RWPE1 (cell line): Measurements from ENCODE around the gene BRME1.

Experiments
- CTCF ChIA-PET: fragments of 350-600 bp; sonication (Branson Sonifier 250); formaldehyde crosslinking; extraction: SDS; loops from one replicate; lab custom pipeline; 2021; lab: Yijun Ruan, JAX
- POLR2A ChIA-PET: fragments of 400-600 bp; formaldehyde crosslinking; extraction: SDS; loops from one replicate; lab custom pipeline; 2020; ENCODE audit warnings: antibody characterized with exemption; ENCODE audit not compliant: low non-redundant PET; lab: Yijun Ruan, JAX
- DNase-seq: peaks from one replicate; pipeline ENCODE4 v3.0.0; 2012; ENCODE audit warnings: low spot score
- H3K27ac ChIP-seq: fragments of 450-650 bp; 2 replicates; pipeline ENCODE4 v1.5.1; 2017
- TF ChIP-seq, protein P1 (sequence below): fragments of 450-650 bp; conservative IDR thresholded peaks from 2 replicates; pipeline ENCODE4 v1.5.1; 2017; ENCODE audit warnings: low read depth, mild to moderate bottlenecking

The BRME1 gene

DNA sequence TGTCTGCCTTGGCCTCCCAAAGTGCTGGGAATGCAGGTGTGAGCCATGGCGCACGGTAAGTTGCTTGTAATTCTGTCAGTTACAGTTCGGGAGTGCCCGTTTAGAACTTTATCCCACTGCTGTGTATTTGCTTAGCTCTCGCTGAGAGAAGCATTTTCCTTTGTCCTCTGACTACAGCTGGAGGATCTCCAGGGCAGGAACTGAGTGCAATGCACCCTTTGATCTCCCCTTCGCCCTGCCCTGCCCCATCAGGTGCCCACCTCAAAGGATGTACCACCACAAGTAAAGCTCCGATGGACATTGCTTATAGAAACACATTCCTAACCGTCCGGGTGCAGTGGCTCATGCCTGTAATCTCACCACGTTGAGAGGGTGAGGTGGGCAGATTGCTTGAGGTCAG is 6.5 kb downstream of the BRME1 start:
- H3K27ac ChIP-seq = no peak overlapping the region
- ChIA-PET POLR2A (no interaction called here), CTCF (interaction anchor here (0.6 to 0.8 kb wide), 3 partner anchors 18 to 501 kb away, joined by 3 to 8 read pairs (median 3); no protein-coding TSS in a partner anchor)
- TF ChIP-seq, protein P1, sequence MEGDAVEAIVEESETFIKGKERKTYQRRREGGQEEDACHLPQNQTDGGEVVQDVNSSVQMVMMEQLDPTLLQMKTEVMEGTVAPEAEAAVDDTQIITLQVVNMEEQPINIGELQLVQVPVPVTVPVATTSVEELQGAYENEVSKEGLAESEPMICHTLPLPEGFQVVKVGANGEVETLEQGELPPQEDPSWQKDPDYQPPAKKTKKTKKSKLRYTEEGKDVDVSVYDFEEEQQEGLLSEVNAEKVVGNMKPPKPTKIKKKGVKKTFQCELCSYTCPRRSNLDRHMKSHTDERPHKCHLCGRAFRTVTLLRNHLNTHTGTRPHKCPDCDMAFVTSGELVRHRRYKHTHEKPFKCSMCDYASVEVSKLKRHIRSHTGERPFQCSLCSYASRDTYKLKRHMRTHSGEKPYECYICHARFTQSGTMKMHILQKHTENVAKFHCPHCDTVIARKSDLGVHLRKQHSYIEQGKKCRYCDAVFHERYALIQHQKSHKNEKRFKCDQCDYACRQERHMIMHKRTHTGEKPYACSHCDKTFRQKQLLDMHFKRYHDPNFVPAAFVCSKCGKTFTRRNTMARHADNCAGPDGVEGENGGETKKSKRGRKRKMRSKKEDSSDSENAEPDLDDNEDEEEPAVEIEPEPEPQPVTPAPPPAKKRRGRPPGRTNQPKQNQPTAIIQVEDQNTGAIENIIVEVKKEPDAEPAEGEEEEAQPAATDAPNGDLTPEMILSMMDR = no peak
- no peak for DNase-seq

DNA sequence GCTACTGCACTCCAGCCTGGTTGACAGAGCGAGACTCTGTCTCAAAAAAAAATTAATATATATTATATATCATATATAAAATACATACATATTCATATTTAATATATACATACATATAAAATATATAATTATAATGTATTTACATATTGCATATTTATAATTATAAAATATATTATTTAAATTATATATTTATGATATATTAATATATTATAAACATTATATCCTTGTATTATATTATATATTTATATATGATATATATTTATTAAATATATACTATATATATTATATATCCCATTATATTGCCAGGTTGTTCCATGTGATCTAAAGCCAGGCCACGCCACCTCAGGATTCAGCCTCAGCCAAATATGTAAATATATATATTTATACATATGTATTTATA is 9.7 kb downstream of the BRME1 start:
- ChIA-PET POLR2A (no interaction called here), CTCF (no interaction called here)
- TF ChIP-seq, protein P1 = no peak
- no peak for DNase-seq
- no peak overlapping the region for H3K27ac ChIP-seq

DNA sequence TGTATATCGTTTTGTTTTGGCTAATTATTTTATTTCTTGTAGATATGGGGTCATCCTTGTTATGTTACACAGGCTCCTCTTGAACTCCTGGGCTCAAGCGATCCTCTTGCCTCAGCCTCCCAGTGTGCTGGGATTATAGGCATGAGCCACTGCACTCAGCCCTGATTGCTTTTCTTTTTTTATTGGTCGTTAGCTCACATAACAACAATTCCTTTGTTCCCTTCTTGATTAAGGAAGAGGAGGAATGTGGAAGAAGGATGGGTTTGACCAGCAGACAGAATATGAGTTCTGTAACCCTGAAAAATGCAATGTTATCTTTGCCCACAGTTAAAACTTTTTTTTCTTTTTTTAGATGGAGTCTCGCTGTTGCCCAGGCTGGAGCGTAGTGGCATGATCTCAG is 11.4 kb downstream of the BRME1 start:
- ChIA-PET CTCF (no interaction called here), POLR2A (no interaction called here)
- H3K27ac ChIP-seq = no peak overlapping the region
- TF ChIP-seq, protein P1 = no peak
- no peak for DNase-seq

DNA sequence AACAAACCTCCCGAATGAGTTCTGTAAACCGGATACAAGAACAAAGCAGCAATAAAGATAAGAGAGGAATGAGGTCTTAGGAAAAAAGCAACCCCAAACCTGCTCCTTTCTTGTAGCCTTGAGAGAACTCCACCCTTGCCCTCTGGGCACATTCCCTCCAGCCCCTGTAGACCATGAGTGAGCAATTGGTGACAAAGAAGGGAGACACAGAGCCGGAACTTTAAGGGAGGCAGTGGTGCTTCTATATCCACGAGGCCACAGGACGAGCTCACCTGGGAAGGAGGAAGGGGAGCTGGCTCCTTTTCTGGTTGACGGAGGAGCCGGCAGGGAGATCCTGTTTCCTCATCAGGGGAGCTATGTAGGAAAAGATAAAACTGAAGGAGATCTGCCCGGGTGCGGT is 13.0 kb downstream of the BRME1 start:
- ChIA-PET CTCF (no interaction called here), POLR2A (no interaction called here)
- TF ChIP-seq, protein P1 = no peak
- peak overlapping the region; percentile 31 for H3K27ac ChIP-seq
- no peak for DNase-seq

DNA sequence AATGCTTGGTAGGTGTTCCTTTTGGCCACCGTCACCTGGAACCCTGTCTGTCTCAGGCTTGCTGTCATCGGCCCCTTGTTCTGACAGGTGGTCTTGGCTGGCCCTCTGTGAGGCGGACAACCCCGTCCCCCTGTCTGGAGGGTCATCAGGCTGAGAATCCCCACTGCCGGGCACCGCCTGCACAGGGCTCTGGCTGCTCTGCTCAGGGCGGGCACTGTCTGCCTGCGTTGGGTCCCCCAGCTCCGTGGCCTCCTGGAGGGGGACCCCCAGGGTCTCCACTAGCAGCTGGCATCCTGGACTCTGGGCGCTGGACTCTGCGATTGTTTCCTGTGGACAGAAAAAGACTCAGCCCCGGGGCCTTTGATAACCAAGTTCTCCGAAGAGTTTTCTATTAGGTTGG is 15.8 kb downstream of the BRME1 start:
- peak overlapping the region; percentile 96 for H3K27ac ChIP-seq
- no peak for DNase-seq
- ChIA-PET CTCF (no interaction called here), POLR2A (no interaction called here)
- TF ChIP-seq, protein P1 = no peak

DNA sequence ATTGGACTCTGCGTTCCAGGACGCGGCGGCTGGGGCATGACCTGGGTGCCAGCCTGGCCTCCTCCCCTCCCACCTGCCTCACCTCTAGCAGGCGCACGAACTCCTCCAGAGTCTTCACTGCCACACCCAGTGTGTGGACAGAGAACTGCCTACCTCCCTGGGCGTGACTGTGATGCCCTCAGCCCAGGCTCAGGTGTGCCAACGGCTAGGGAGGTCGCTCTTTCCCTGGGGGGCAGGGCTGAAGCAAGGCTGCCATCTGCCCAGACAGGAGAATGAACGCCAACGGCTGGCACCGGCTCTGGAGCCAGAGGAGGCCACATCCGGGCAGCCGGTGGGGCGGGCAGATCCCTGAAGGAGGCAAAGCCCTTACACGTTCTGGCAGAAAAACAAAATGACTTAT is 17.6 kb downstream of the BRME1 start:
- ChIA-PET CTCF (interaction anchor here (0.5 to 1.1 kb wide), 3 partner anchors 8 to 19 kb away, joined by 4 to 5 read pairs (median 5); no protein-coding TSS in a partner anchor), POLR2A (interaction anchor here (0.5 kb wide), 1 partner anchor 193 kb away, joined by 3 read pairs; no protein-coding TSS in a partner anchor)
- H3K27ac ChIP-seq = peak overlapping the region; percentile 96
- DNase-seq = no peak
- TF ChIP-seq, protein P1 = no peak
